ENCODE measurements around the gene FYCO1.

DNA sequence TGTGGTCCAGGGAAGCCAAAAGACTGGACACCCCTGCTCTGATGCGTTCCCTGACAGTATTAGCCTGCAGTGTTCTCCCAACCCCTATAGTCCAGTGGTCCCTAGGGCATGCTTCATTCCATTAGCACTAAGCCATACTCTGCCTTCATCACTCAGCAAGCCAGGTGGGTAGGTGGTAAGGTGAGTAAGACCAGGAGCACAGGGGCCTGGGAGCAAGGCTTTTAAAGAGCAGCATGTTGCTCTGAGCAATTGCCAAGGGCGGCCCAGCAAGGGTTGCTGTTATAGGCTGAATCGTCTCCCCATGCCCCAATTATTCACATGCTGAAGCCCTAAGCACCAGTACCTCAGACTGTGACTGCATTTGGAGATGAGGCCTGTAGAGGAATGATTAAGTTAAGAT is 41.3 kb downstream of the FYCO1 start:
- TF ChIP-seq, protein P1, sequence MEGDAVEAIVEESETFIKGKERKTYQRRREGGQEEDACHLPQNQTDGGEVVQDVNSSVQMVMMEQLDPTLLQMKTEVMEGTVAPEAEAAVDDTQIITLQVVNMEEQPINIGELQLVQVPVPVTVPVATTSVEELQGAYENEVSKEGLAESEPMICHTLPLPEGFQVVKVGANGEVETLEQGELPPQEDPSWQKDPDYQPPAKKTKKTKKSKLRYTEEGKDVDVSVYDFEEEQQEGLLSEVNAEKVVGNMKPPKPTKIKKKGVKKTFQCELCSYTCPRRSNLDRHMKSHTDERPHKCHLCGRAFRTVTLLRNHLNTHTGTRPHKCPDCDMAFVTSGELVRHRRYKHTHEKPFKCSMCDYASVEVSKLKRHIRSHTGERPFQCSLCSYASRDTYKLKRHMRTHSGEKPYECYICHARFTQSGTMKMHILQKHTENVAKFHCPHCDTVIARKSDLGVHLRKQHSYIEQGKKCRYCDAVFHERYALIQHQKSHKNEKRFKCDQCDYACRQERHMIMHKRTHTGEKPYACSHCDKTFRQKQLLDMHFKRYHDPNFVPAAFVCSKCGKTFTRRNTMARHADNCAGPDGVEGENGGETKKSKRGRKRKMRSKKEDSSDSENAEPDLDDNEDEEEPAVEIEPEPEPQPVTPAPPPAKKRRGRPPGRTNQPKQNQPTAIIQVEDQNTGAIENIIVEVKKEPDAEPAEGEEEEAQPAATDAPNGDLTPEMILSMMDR (conservative IDR thresholded peaks at IDR 0.05), result no peak
- no peak for TF ChIP-seq EZH2 (IDR thresholded peaks at IDR 0.05; ENCODE audit: low read depth)
